Measurements from ENCODE around the gene MGMT. TPM values are rescaled to one million over a fixed set of nuclear protein-coding genes. Genes with fewer than 3 reads are reported as not detected.

MGMT gene
- polyA plus RNA-seq, 1 of the 3 experiments (the other 2 are of a cell fraction), result 10.8 TPM

DNA sequence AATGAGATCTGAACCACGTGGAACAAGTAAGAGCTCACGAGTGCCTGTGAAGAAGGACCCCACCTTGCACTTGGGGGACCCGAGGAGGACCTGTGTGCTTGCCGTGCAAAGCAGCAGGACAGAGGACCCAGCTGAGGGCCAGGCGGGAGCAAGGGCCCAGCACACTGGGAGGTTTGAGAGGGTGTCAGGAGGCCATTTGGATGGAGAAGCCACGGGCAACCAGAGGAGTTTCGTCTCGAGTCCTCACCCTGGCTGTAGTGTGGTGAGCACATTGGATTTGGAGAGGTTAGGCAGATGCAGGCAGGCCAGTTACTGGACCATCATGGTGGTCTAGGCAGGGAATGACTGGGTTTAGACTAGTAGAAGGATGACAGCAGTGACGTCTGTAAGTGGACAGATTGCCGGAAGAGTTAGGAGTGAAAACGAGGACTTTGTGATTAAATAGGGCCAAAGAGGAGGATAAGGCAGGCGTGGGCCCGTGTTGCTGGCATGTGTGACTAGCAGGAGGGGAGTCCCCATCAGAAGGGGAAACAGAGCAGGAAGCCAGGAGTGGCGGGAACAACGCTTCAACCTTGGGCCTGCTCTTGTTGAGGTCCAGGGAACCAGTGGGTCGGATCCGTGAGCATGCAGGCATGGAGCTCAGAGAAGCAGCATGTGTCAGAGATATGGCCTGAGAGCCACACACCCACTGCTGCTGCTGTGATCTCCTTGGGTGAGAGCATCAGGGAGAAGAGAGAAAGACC, 208.2 kb downstream of the MGMT start:
- no peak for DNase-seq
- Histone ChIP-seq H3F3A (replicated peaks; ENCODE audit: insufficient read depth) (no peaks in the 10 kb centered on the region), H3K79me2 (ENCODE audit: insufficient read depth) (no peaks in the 10 kb centered on the region), H2AFZ (ENCODE audit: low read depth) (no peak overlapping the region), H3K9me3 (0 out of 2 replicates have a peak, but pooled peaks cover 7% of the 10 kb centered on the region), H3K4me1 (ENCODE audit: control insufficient read depth in 1 of 2, insufficient read depth in 2 of 2, low read depth in 1 of 2, low read length in 1 of 2) (peaks cover 0 to 7% of the 10 kb centered on the region in 2 experiments; a peak in 1 of 4 replicates), H3K27me3 (ENCODE audit: insufficient read depth) (no peaks in the 10 kb centered on the region), H3K9ac (no peak overlapping the region), H3K36me3 (replicated peaks in 1 of 2; ENCODE audit: control insufficient read depth in 1 of 2, insufficient read depth in 2 of 2, low read length in 1 of 2) (no peaks in the 10 kb centered on the region), H3K4me2 (no peak overlapping the region), H3K27ac (ENCODE audit: low read depth in 2 of 2, low read length in 1 of 2) (no peak overlapping the region), H3K9me2 (no peaks in the 10 kb centered on the region), H3K4me3 (ENCODE audit: low read depth in 2 of 2, low read length in 1 of 2) (no peak overlapping the region), H4K20me1 (ENCODE audit: insufficient read depth) (no peaks in the 10 kb centered on the region)
- TF ChIP-seq CHD2 (IDR thresholded peaks at IDR 0.05; ENCODE audit: low read length, partially characterized antibody), result no peak
- no peak for TF ChIP-seq ELF1 (IDR thresholded peaks at IDR 0.05)
- TF ChIP-seq TCF12 (IDR thresholded peaks at IDR 0.05), result no peak
- no peak for TF ChIP-seq SMC3 (IDR thresholded peaks at IDR 0.05; ENCODE audit: low read depth, low read length)
- WGBS (ENCODE audit: low lambda C conversion rate), result 65% methylated on average over 17 of the region's 17 CpGs
- POLR2A ChIA-PET, result interaction anchor here (0.7 kb wide), 1 partner anchor 640 kb away, joined by 3 read pairs; no protein-coding TSS in a partner anchor
- CTCF ChIA-PET, result no interaction called here

DNA sequence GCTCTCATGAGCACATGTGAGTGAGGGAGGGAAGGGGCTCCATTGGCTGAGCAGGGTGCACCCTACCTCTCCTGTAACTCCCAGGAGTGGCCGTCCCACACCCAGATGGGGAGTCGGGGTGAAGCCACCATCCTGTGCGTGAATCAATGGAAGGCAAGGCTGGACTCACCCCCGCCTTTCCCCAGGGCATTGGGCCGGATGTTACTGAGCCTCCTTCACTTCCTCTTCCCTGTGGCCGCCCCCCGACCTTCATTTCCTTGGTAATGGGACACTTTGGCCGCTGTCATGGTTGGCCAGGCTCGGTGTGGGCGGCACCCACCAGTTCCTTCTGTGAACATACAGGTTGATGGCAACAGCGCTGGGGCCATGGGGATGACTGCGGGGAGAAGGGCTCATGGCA, 209.0 kb downstream of the MGMT start:
- 49% methylated on average over 10 of the region's 12 CpGs for WGBS (ENCODE audit: low lambda C conversion rate)
- H2AFZ ChIP-seq (ENCODE audit: low read depth), result no peak overlapping the region
- H3K27me3 ChIP-seq (ENCODE audit: insufficient read depth), result no peaks in the 10 kb centered on the region
- TF ChIP-seq YY1 (IDR thresholded peaks at IDR 0.05; ENCODE audit: low read depth), result no peak
- TF ChIP-seq, protein P1, sequence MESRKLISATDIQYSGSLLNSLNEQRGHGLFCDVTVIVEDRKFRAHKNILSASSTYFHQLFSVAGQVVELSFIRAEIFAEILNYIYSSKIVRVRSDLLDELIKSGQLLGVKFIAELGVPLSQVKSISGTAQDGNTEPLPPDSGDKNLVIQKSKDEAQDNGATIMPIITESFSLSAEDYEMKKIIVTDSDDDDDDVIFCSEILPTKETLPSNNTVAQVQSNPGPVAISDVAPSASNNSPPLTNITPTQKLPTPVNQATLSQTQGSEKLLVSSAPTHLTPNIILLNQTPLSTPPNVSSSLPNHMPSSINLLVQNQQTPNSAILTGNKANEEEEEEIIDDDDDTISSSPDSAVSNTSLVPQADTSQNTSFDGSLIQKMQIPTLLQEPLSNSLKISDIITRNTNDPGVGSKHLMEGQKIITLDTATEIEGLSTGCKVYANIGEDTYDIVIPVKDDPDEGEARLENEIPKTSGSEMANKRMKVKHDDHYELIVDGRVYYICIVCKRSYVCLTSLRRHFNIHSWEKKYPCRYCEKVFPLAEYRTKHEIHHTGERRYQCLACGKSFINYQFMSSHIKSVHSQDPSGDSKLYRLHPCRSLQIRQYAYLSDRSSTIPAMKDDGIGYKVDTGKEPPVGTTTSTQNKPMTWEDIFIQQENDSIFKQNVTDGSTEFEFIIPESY (IDR thresholded peaks at IDR 0.05; ENCODE audit: borderline replicate concordance, low read depth), result no peak
- TF ChIP-seq RCOR1 (IDR thresholded peaks at IDR 0.05; ENCODE audit: low read length), result no peak
- TF ChIP-seq, protein P2, sequence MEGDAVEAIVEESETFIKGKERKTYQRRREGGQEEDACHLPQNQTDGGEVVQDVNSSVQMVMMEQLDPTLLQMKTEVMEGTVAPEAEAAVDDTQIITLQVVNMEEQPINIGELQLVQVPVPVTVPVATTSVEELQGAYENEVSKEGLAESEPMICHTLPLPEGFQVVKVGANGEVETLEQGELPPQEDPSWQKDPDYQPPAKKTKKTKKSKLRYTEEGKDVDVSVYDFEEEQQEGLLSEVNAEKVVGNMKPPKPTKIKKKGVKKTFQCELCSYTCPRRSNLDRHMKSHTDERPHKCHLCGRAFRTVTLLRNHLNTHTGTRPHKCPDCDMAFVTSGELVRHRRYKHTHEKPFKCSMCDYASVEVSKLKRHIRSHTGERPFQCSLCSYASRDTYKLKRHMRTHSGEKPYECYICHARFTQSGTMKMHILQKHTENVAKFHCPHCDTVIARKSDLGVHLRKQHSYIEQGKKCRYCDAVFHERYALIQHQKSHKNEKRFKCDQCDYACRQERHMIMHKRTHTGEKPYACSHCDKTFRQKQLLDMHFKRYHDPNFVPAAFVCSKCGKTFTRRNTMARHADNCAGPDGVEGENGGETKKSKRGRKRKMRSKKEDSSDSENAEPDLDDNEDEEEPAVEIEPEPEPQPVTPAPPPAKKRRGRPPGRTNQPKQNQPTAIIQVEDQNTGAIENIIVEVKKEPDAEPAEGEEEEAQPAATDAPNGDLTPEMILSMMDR (IDR thresholded peaks at IDR 0.05), result no peak
- TF ChIP-seq GABPA (IDR thresholded peaks at IDR 0.05; ENCODE audit: low read depth), result no peak
- no peak for TF ChIP-seq EP300 (IDR thresholded peaks at IDR 0.05; ENCODE audit: borderline replicate concordance in 1 of 2, low read depth in 1 of 2, low read length in 1 of 2)
- TF ChIP-seq CHD2 (IDR thresholded peaks at IDR 0.05; ENCODE audit: low read length, partially characterized antibody), result no peak
- TF ChIP-seq, protein P3, sequence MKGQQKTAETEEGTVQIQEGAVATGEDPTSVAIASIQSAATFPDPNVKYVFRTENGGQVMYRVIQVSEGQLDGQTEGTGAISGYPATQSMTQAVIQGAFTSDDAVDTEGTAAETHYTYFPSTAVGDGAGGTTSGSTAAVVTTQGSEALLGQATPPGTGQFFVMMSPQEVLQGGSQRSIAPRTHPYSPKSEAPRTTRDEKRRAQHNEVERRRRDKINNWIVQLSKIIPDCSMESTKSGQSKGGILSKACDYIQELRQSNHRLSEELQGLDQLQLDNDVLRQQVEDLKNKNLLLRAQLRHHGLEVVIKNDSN (IDR thresholded peaks at IDR 0.05; ENCODE audit: borderline replicate concordance, low read depth), result no peak
- no peak for TF ChIP-seq EZH2phosphoT487 (IDR thresholded peaks at IDR 0.05; ENCODE audit: borderline replicate concordance, low read depth)
- TF ChIP-seq ELF1 (IDR thresholded peaks at IDR 0.05), result no peak
- no peak for TF ChIP-seq RFX5 (IDR thresholded peaks at IDR 0.05; ENCODE audit: low read length)
- no peak for TF ChIP-seq MEF2A (IDR thresholded peaks at IDR 0.05; ENCODE audit: borderline replicate concordance, low read depth)
- TF ChIP-seq RXRA (IDR thresholded peaks at IDR 0.05; ENCODE audit: borderline replicate concordance, low read depth), result no peak
- TF ChIP-seq, protein P4, sequence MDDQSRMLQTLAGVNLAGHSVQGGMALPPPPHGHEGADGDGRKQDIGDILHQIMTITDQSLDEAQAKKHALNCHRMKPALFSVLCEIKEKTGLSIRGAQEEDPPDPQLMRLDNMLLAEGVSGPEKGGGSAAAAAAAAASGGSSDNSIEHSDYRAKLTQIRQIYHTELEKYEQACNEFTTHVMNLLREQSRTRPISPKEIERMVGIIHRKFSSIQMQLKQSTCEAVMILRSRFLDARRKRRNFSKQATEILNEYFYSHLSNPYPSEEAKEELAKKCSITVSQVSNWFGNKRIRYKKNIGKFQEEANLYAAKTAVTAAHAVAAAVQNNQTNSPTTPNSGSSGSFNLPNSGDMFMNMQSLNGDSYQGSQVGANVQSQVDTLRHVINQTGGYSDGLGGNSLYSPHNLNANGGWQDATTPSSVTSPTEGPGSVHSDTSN (IDR thresholded peaks at IDR 0.05), result no peak
- TF ChIP-seq NRF1 (IDR thresholded peaks at IDR 0.05; ENCODE audit: low read depth, low read length), result no peak
- TF ChIP-seq, protein P5, sequence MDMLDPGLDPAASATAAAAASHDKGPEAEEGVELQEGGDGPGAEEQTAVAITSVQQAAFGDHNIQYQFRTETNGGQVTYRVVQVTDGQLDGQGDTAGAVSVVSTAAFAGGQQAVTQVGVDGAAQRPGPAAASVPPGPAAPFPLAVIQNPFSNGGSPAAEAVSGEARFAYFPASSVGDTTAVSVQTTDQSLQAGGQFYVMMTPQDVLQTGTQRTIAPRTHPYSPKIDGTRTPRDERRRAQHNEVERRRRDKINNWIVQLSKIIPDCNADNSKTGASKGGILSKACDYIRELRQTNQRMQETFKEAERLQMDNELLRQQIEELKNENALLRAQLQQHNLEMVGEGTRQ (IDR thresholded peaks at IDR 0.05; ENCODE audit: borderline replicate concordance, low read depth, low read length), result no peak
- no peaks in the 10 kb centered on the region for H3F3A ChIP-seq (replicated peaks; ENCODE audit: insufficient read depth)
- no peaks in the 10 kb centered on the region for H3K9me3 ChIP-seq
- H4K20me1 ChIP-seq (ENCODE audit: insufficient read depth), result no peaks in the 10 kb centered on the region
- no peaks in the 10 kb centered on the region for H3K9me2 ChIP-seq
- ChIA-PET CTCF (no interaction called here), POLR2A (no interaction called here)
- H3K4me3 ChIP-seq (ENCODE audit: low read depth in 2 of 2, low read length in 1 of 2), result no peak overlapping the region
- peaks cover 0 to 7% of the 10 kb centered on the region in 2 experiments; a peak in 1 of 4 replicates for H3K4me1 ChIP-seq (ENCODE audit: control insufficient read depth in 1 of 2, insufficient read depth in 2 of 2, low read depth in 1 of 2, low read length in 1 of 2)
- H3K4me2 ChIP-seq, result no peak overlapping the region
- no peak overlapping the region for H3K27ac ChIP-seq (ENCODE audit: low read depth in 2 of 2, low read length in 1 of 2)
- H3K9ac ChIP-seq, result no peak overlapping the region
- DNase-seq, result no peak
- H3K36me3 ChIP-seq (replicated peaks in 1 of 2; ENCODE audit: control insufficient read depth in 1 of 2, insufficient read depth in 2 of 2, low read length in 1 of 2), result no peaks in the 10 kb centered on the region
- H3K79me2 ChIP-seq (ENCODE audit: insufficient read depth), result no peaks in the 10 kb centered on the region

Measured in SK-N-SH (cell line).